ENCODE measurements around the gene GBP3.
"Not testable (repeated sequence)": the region's sequence is repeated elsewhere in the genome, so short reads cannot be mapped to it uniquely, and the experiment has no call there.

The GBP3 gene

GRCh38 chr1:88974616-88975172 is 48.0 kb downstream of the GBP3 start:
- DNase-seq, result not testable (repeated sequence)

GRCh38 chr1:88973520-88974137 is 49.0 kb downstream of the GBP3 start:
- DNase-seq, result no peak

GRCh38 chr1:88961647-88962275 is 60.9 kb downstream of the GBP3 start:
- DNase-seq, result no peak

GRCh38 chr1:88961081-88961480 is 61.6 kb downstream of the GBP3 start:
- no peak for DNase-seq

All from activated naive CD4-positive, alpha-beta T cell treated with anti-CD3 and anti-CD28 coated beads, Interleukin-2, amount 50 U/mL, for 16 hours (primary cell).